ENCODE results near the gene MYO1A.

Gene MYO1A

DNA sequence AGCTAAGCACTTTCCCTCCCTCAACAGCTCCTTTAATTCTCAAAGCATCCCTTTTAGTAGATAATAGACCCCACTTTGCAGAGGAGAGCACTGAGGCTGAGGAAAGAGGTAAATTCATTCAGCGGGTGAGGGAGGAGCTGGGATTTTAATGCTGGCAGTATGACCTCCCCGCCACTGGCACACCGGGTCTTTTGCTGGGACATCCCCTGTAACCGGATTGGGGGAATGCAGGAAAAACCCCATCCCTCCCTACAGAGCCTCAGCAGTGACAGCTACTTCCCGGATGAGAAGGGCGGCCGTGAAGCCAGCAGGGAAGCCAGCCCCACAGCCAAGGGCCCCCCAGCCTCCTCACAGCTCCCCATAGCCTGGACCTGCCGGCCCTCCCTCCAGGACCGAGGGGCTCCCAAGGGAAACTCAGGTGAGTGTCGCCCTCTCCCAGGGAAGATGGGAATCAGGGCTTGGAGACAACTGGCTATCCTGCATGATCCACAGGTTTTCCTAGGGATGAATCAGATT lies 55.6 kb downstream of the MYO1A start:
- Histone ChIP-seq H4K8ac (ENCODE audit: low read depth, low read length) (no peak overlapping the region), H3K18ac (ENCODE audit: low read length) (no peak overlapping the region), H2BK120ac (ENCODE audit: low read depth, low read length) (no peak overlapping the region), H3K4me2 (ENCODE audit: insufficient read depth, low read length, poor library complexity, severe bottlenecking) (no peak overlapping the region), H3K27ac (replicated peaks; ENCODE audit: low read length) (no peak overlapping the region), H3K79me1 (ENCODE audit: low read depth, low read length) (no peaks in the 10 kb centered on the region), H3K23ac (ENCODE audit: low read depth, low read length, poor library complexity) (peak overlapping the region; percentile 13), H3K14ac (ENCODE audit: low read length) (no peak overlapping the region), H3K4me1 (ENCODE audit: control insufficient read depth in 2 of 2, insufficient read depth in 1 of 2, low read depth in 1 of 2, low read length in 2 of 2) (no peaks in the 10 kb centered on the region), H2AFZ (ENCODE audit: low read length) (no peak overlapping the region), H2BK15ac (ENCODE audit: low read length) (no peak overlapping the region), H3K27me3 (ENCODE audit: control insufficient read depth in 3 of 3, insufficient read depth in 3 of 3, low read depth in 1 of 3, low read length in 3 of 3) (no peaks in the 10 kb centered on the region), H3K36me3 (replicated peaks in 1 of 2; ENCODE audit: control insufficient read depth in 2 of 2, insufficient read depth in 2 of 2, low read length in 2 of 2) (peaks cover 10 to 42% of the 10 kb centered on the region in 2 donors), H2BK5ac (ENCODE audit: low read length) (peak overlapping the region; percentile 49), H2BK12ac (ENCODE audit: low read length) (no peak overlapping the region), H3K9ac (ENCODE audit: low read depth, low read length, poor library complexity) (no peak overlapping the region), H2AK5ac (ENCODE audit: low read depth, low read length) (no peak overlapping the region), H4K91ac (ENCODE audit: low read depth, low read length, poor library complexity) (no peak overlapping the region), H3K4me3 (ENCODE audit: low read length in 2 of 2) (no peak overlapping the region), H3K9me3 (replicated peaks in 1 of 2; ENCODE audit: control insufficient read depth in 2 of 2, insufficient read depth in 1 of 2, low read depth in 1 of 2, low read length in 2 of 2) (no peaks in the 10 kb centered on the region), H3K4ac (ENCODE audit: low read length) (no peak overlapping the region)
- WGBS, 2 donors (ENCODE audit: extremely low coverage in 2 of 2, insufficient read length in 2 of 2, insufficient replicate concordance in 1 of 2), result no CpG with 5 or more reads among the region's 10 CpGs
- DNase-seq (ENCODE audit: low spot score), result no peak

DNA sequence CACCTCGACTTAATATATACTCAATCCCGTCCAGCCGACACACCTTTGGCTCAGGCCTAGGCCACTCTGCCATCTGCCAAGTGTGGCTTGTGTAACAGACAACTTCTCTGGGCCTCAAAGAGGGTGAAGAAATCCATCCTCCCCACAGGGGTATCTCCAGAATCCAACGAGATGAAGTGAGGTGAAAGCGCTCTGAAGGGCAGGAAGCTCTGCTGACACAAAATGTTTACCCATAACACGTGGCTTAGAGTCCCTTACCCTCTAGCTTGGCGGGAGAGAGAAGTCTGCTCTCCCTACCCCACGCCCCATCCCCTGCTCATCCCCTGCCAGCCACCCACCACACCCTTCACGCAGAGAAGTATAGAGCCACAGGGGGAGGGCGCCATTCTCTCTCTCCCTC lies 56.6 kb downstream of the MYO1A start:
- no CpG with 5 or more reads among the region's 10 CpGs for WGBS, 2 donors (ENCODE audit: extremely low coverage in 2 of 2, insufficient read length in 2 of 2, insufficient replicate concordance in 1 of 2)
- Histone ChIP-seq H2BK12ac (ENCODE audit: low read length) (no peak overlapping the region), H3K79me1 (ENCODE audit: low read depth, low read length) (no peaks in the 10 kb centered on the region), H2AFZ (ENCODE audit: low read length) (no peak overlapping the region), H3K27me3 (ENCODE audit: control insufficient read depth in 3 of 3, insufficient read depth in 3 of 3, low read depth in 1 of 3, low read length in 3 of 3) (no peaks in the 10 kb centered on the region), H3K4ac (ENCODE audit: low read length) (no peak overlapping the region), H3K23ac (ENCODE audit: low read depth, low read length, poor library complexity) (no peak overlapping the region), H3K9me3 (replicated peaks in 1 of 2; ENCODE audit: control insufficient read depth in 2 of 2, insufficient read depth in 1 of 2, low read depth in 1 of 2, low read length in 2 of 2) (no peaks in the 10 kb centered on the region), H3K9ac (ENCODE audit: low read depth, low read length, poor library complexity) (no peak overlapping the region), H3K4me3 (ENCODE audit: low read length in 2 of 2) (no peak overlapping the region), H4K91ac (ENCODE audit: low read depth, low read length, poor library complexity) (no peak overlapping the region), H3K14ac (ENCODE audit: low read length) (no peak overlapping the region), H4K8ac (ENCODE audit: low read depth, low read length) (no peak overlapping the region), H2BK120ac (ENCODE audit: low read depth, low read length) (no peak overlapping the region), H2BK5ac (ENCODE audit: low read length) (no peak overlapping the region), H3K4me1 (ENCODE audit: control insufficient read depth in 2 of 2, insufficient read depth in 1 of 2, low read depth in 1 of 2, low read length in 2 of 2) (no peaks in the 10 kb centered on the region), H2BK15ac (ENCODE audit: low read length) (no peak overlapping the region), H3K4me2 (ENCODE audit: insufficient read depth, low read length, poor library complexity, severe bottlenecking) (no peak overlapping the region), H3K18ac (ENCODE audit: low read length) (no peak overlapping the region), H2AK5ac (ENCODE audit: low read depth, low read length) (no peak overlapping the region), H3K27ac (replicated peaks; ENCODE audit: low read length) (no peak overlapping the region), H3K36me3 (replicated peaks in 1 of 2; ENCODE audit: control insufficient read depth in 2 of 2, insufficient read depth in 2 of 2, low read length in 2 of 2) (peaks cover 8 to 32% of the 10 kb centered on the region in 2 donors)
- DNase-seq (ENCODE audit: low spot score), result no peak

DNA sequence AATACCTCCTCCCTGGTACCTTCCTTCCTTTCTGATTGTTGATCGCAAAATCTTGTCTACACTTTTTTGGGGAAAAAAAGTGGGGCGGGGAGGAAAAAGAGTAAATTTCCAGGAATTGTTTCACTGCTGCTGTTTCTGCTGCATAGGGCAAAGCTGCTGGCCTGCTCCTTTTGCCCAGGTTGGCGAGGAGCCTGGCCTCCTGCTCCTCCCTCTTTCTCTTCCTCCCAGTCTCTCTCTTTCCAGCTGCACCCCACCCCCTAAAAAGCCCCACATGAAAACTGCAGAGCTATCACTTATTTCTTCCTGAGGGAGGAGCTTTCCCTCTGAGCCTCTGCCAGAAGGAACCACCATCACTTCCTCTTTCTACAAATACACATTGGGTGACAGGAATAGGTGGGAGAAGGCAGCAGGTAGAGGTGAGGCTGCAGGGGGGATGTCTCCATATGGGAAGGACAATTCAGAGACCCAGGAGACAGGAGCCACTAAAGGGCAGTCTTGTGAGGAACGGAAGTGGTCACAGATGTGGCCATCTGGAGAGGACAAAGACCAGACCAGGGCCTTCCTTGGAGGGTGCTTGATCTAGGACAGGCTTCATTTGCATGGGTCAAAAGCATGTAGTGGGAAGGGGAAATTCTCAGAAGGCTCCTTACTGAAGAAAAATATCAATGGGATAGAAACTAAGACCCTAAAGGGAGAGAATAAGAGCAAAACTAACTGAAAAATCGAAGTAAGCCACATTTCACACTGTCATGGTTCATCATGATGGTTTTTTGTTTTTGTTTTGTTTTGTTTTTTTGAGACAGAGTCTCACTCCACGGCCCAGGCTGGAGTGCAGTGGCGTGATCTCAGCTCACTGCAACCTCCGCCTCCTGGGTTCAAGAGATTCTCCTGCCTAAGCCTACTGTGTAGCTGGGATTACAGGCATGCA lies 58.3 kb downstream of the MYO1A start:
- H2AK5ac ChIP-seq (ENCODE audit: low read depth, low read length), result no peak overlapping the region
- H3K14ac ChIP-seq (ENCODE audit: low read length), result no peak overlapping the region
- H3K4me3 ChIP-seq (ENCODE audit: low read length in 2 of 2), result no peak overlapping the region
- no peak overlapping the region for H4K8ac ChIP-seq (ENCODE audit: low read depth, low read length)
- peaks cover 8 to 14% of the 10 kb centered on the region in 2 donors for H3K36me3 ChIP-seq (replicated peaks in 1 of 2; ENCODE audit: control insufficient read depth in 2 of 2, insufficient read depth in 2 of 2, low read length in 2 of 2)
- H3K4me2 ChIP-seq (ENCODE audit: insufficient read depth, low read length, poor library complexity, severe bottlenecking), result no peak overlapping the region
- no peak overlapping the region for H2AFZ ChIP-seq (ENCODE audit: low read length)
- H2BK15ac ChIP-seq (ENCODE audit: low read length), result no peak overlapping the region
- no peak overlapping the region for H3K9ac ChIP-seq (ENCODE audit: low read depth, low read length, poor library complexity)
- H3K4ac ChIP-seq (ENCODE audit: low read length), result no peak overlapping the region
- no peak overlapping the region for H2BK120ac ChIP-seq (ENCODE audit: low read depth, low read length)
- H4K91ac ChIP-seq (ENCODE audit: low read depth, low read length, poor library complexity), result no peak overlapping the region
- no peak overlapping the region for H3K23ac ChIP-seq (ENCODE audit: low read depth, low read length, poor library complexity)
- no peaks in the 10 kb centered on the region for H3K9me3 ChIP-seq (replicated peaks in 1 of 2; ENCODE audit: control insufficient read depth in 2 of 2, insufficient read depth in 1 of 2, low read depth in 1 of 2, low read length in 2 of 2)
- H2BK12ac ChIP-seq (ENCODE audit: low read length), result no peak overlapping the region
- H3K27me3 ChIP-seq (ENCODE audit: control insufficient read depth in 3 of 3, insufficient read depth in 3 of 3, low read depth in 1 of 3, low read length in 3 of 3), result no peaks in the 10 kb centered on the region
- H3K18ac ChIP-seq (ENCODE audit: low read length), result no peak overlapping the region
- H3K27ac ChIP-seq (replicated peaks; ENCODE audit: low read length), result no peak overlapping the region
- DNase-seq (ENCODE audit: low spot score), result no peak
- H3K4me1 ChIP-seq (ENCODE audit: control insufficient read depth in 2 of 2, insufficient read depth in 1 of 2, low read depth in 1 of 2, low read length in 2 of 2), result no peaks in the 10 kb centered on the region
- H3K79me1 ChIP-seq (ENCODE audit: low read depth, low read length), result no peaks in the 10 kb centered on the region
- no CpG with 5 or more reads among the region's 8 CpGs for WGBS, 2 donors (ENCODE audit: extremely low coverage in 2 of 2, insufficient read length in 2 of 2, insufficient replicate concordance in 1 of 2)
- no peak overlapping the region for H2BK5ac ChIP-seq (ENCODE audit: low read length)

DNA sequence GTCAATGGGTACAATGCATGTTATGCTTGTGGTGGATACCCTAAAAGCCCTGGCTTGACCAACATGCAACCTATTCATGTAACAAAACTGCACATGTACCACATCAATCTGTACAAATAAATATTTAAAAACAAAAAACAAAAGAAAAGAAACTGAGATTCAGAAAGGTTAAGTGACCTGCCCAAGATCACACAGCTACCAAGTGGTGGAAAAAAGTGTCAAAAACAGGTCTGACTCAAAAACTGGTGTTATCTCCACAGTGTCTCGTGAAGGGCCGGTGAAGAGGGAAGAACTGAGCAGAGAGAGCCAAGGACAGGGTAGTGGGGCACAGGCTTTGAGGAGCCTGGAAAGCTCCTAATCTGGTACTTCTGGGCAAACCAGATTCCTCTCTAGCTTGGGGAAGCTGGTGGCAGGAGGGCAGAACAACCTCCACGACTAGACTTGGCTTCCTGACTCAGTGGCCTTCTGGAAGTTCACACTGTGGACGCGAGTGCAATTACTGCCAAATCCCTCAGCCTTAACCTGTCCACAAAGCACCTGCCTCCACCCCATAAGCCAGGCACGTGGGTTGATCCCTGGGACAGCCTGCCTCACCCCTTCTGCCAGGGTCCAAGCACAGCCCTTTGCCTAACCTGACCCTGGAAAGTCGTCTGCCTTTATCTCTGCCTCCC lies 59.1 kb downstream of the MYO1A start:
- Histone ChIP-seq H2AK5ac (ENCODE audit: low read depth, low read length) (no peak overlapping the region), H4K91ac (ENCODE audit: low read depth, low read length, poor library complexity) (no peak overlapping the region), H3K14ac (ENCODE audit: low read length) (no peak overlapping the region), H2BK120ac (ENCODE audit: low read depth, low read length) (no peak overlapping the region), H3K9ac (ENCODE audit: low read depth, low read length, poor library complexity) (peak overlapping the region; percentile 5), H3K23ac (ENCODE audit: low read depth, low read length, poor library complexity) (no peak overlapping the region), H3K4me3 (ENCODE audit: low read length in 2 of 2) (no peak overlapping the region), H2BK15ac (ENCODE audit: low read length) (no peak overlapping the region), H3K27me3 (ENCODE audit: control insufficient read depth in 3 of 3, insufficient read depth in 3 of 3, low read depth in 1 of 3, low read length in 3 of 3) (no peaks in the 10 kb centered on the region), H2AFZ (ENCODE audit: low read length) (no peak overlapping the region), H2BK12ac (ENCODE audit: low read length) (no peak overlapping the region), H3K9me3 (replicated peaks in 1 of 2; ENCODE audit: control insufficient read depth in 2 of 2, insufficient read depth in 1 of 2, low read depth in 1 of 2, low read length in 2 of 2) (no peaks in the 10 kb centered on the region), H3K4me2 (ENCODE audit: insufficient read depth, low read length, poor library complexity, severe bottlenecking) (no peak overlapping the region), H3K4ac (ENCODE audit: low read length) (no peak overlapping the region), H3K4me1 (ENCODE audit: control insufficient read depth in 2 of 2, insufficient read depth in 1 of 2, low read depth in 1 of 2, low read length in 2 of 2) (no peaks in the 10 kb centered on the region), H3K27ac (replicated peaks; ENCODE audit: low read length) (no peak overlapping the region), H2BK5ac (ENCODE audit: low read length) (no peak overlapping the region), H4K8ac (ENCODE audit: low read depth, low read length) (no peak overlapping the region), H3K36me3 (replicated peaks in 1 of 2; ENCODE audit: control insufficient read depth in 2 of 2, insufficient read depth in 2 of 2, low read length in 2 of 2) (peaks cover 7 to 8% of the 10 kb centered on the region in 2 donors), H3K79me1 (ENCODE audit: low read depth, low read length) (no peaks in the 10 kb centered on the region), H3K18ac (ENCODE audit: low read length) (no peak overlapping the region)
- WGBS, 2 donors (ENCODE audit: extremely low coverage in 2 of 2, insufficient read length in 2 of 2, insufficient replicate concordance in 1 of 2), result no CpG with 5 or more reads among the region's 7 CpGs
- no peak for DNase-seq (ENCODE audit: low spot score)

All from neuronal stem cell (in vitro differentiated cells).